Neural progenitor cell (in vitro differentiated cells): ENCODE measurements around the gene NRTN. TPM values are rescaled to one million over a fixed set of nuclear protein-coding genes. Genes with fewer than 3 reads are reported as not detected.

Experiments
- DNase-seq: peaks from one replicate; pipeline ENCODE4 v3.0.0-alpha.2; 2016; ENCODE audit warnings: low spot score
- H2AFZ ChIP-seq: fragments of 200-600 bp; sonication (generic); replicated peaks from 2 replicates; pipeline ENCODE4 v1.6.1; 2016; ENCODE audit warnings: antibody characterized with exemption
- H3F3A ChIP-seq: fragments of 200-600 bp; sonication (generic); 2 replicates; pipeline ENCODE4 v1.6.1; 2016; ENCODE audit warnings: antibody characterized with exemption, low read depth
- H3K27ac ChIP-seq: fragments of 200-600 bp; sonication (generic); 2 replicates; pipeline ENCODE4 v1.5.1; 2016; ENCODE audit warnings: mild to moderate bottlenecking
- H3K27me3 ChIP-seq: fragments of 200-600 bp; sonication (generic); 2 replicates; pipeline ENCODE4 v1.6.1; 2016; ENCODE audit warnings: mild to moderate bottlenecking, moderate library complexity
- H3K36me3 ChIP-seq: fragments of 200-600 bp; sonication (generic); 2 replicates; pipeline ENCODE4 v1.5.1; 2016
- H3K4me1 ChIP-seq: fragments of 200-600 bp; sonication (generic); 2 replicates; pipeline ENCODE4 v1.6.1; 2016; ENCODE audit warnings: mixed run types
- H3K4me2 ChIP-seq: fragments of 200-600 bp; sonication (generic); 2 replicates; pipeline ENCODE4 v1.6.1; 2016
- H3K4me3 ChIP-seq: fragments of 200-600 bp; sonication (generic); 2 replicates; pipeline ENCODE4 v1.5.1; 2016
- H3K79me2 ChIP-seq: fragments of 200-600 bp; sonication (generic); 2 replicates; pipeline ENCODE4 v1.6.1; 2016; ENCODE audit warnings: low read depth
- H3K9ac ChIP-seq: fragments of 200-600 bp; sonication (generic); 2 replicates; pipeline ENCODE4 v1.6.1; 2016
- H3K9me3 ChIP-seq: fragments of 200-600 bp; sonication (generic); 2 replicates; pipeline ENCODE4 v1.5.1; 2016; ENCODE audit warnings: low read depth
- H4K20me1 ChIP-seq: fragments of 200-600 bp; sonication (generic); 2 replicates; pipeline ENCODE4 v1.6.1; 2016; ENCODE audit warnings: low read depth
- H3K27ac Mint-ChIP-seq: 3 replicates; pipeline ENCODE4 v1.8.0; 2021; ENCODE audit warnings: mixed read lengths
- H3K27me3 Mint-ChIP-seq: 2 replicates; pipeline ENCODE4 v1.8.0; 2022; ENCODE audit warnings: low read depth, mild to moderate bottlenecking, inconsistent platforms, moderate library complexity, mixed read lengths; ENCODE audit not compliant: insufficient read depth
- H3K36me3 Mint-ChIP-seq: 3 replicates; pipeline ENCODE4 v1.8.0; 2021; ENCODE audit warnings: mixed read lengths
- H3K4me1 Mint-ChIP-seq: 3 replicates; pipeline ENCODE4 v1.8.0; 2021; ENCODE audit warnings: mixed read lengths
- H3K4me3 Mint-ChIP-seq: 3 replicates; pipeline ENCODE4 v1.8.0; 2021; ENCODE audit warnings: mild to moderate bottlenecking, moderate library complexity, mixed read lengths
- H3K9me3 Mint-ChIP-seq: 3 replicates; pipeline ENCODE4 v1.8.0; 2020; ENCODE audit warnings: mixed read lengths
- EZH2 ChIP-seq: fragments of 200-600 bp; sonication (generic); IDR thresholded peaks from 2 replicates; pipeline ENCODE4 v1.6.1; 2017; ENCODE audit warnings: antibody characterized with exemption, mild to moderate bottlenecking, moderate library complexity
- EZH2phosphoT487 ChIP-seq: fragments of 200-600 bp; sonication (generic); IDR thresholded peaks from 2 replicates; pipeline ENCODE4 v1.6.1; 2017; ENCODE audit warnings: antibody characterized with exemption
- total RNA-seq: library from RNA; depleted of rRNA; stranded (reverse); fragments of >200 nt; gene quantifications from 2 replicates; pipeline ENCODE4 v1.2.3, GENCODE V29; 2015; ENCODE audit warnings: low replicate concordance
- TF ChIP-seq, protein P1 (sequence below): fragments of 200-600 bp; sonication (generic); IDR thresholded peaks from 2 replicates; pipeline ENCODE4 v1.5.1; 2017; ENCODE audit warnings: antibody characterized with exemption, mild to moderate bottlenecking

Gene NRTN
- total RNA-seq, 1 donor from 2014 or later: 2.4 TPM

GRCh38 chr19:5805462-5806132 is 730 bp downstream of the NRTN start:
- Histone ChIP-seq H3F3A (peaks cover 28% of the 10 kb centered on the region), H3K9ac (no peak overlapping the region), H2AFZ (peak overlapping the region; percentile 41), H3K27me3 (peaks cover 39% of the 10 kb centered on the region), H3K4me2 (peak overlapping the region; percentile 75), H3K36me3 (no peaks in the 10 kb centered on the region), H3K9me3 (no peaks in the 10 kb centered on the region), H4K20me1 (no peaks in the 10 kb centered on the region), H3K27ac (no peak overlapping the region), H3K79me2 (no peaks in the 10 kb centered on the region), H3K4me3 (peak overlapping the region; percentile 49), H3K4me1 (peaks cover 10% of the 10 kb centered on the region)
- TF ChIP-seq, protein P1, sequence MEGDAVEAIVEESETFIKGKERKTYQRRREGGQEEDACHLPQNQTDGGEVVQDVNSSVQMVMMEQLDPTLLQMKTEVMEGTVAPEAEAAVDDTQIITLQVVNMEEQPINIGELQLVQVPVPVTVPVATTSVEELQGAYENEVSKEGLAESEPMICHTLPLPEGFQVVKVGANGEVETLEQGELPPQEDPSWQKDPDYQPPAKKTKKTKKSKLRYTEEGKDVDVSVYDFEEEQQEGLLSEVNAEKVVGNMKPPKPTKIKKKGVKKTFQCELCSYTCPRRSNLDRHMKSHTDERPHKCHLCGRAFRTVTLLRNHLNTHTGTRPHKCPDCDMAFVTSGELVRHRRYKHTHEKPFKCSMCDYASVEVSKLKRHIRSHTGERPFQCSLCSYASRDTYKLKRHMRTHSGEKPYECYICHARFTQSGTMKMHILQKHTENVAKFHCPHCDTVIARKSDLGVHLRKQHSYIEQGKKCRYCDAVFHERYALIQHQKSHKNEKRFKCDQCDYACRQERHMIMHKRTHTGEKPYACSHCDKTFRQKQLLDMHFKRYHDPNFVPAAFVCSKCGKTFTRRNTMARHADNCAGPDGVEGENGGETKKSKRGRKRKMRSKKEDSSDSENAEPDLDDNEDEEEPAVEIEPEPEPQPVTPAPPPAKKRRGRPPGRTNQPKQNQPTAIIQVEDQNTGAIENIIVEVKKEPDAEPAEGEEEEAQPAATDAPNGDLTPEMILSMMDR: peak; percentile 87
- TF ChIP-seq EZH2phosphoT487: peak; percentile 45
- peak; percentile 41 for TF ChIP-seq EZH2
- Mint-ChIP-seq H3K27ac (no peak overlapping the region), H3K27me3 (peaks cover 20% of the 10 kb centered on the region), H3K4me3 (peak overlapping the region; percentile 79), H3K9me3 (no peaks in the 10 kb centered on the region), H3K36me3 (no peaks in the 10 kb centered on the region), H3K4me1 (peaks cover 34% of the 10 kb centered on the region)
- peak; percentile 97 for DNase-seq

GRCh38 chr19:5806133-5806489 is 1.2 kb downstream of the NRTN start:
- no peak for DNase-seq
- peak overlapping the region; percentile 79 for H3K4me3 Mint-ChIP-seq
- peaks cover 15% of the 10 kb centered on the region for H3K27me3 Mint-ChIP-seq
- Histone ChIP-seq H3K9ac (no peak overlapping the region), H3K36me3 (no peaks in the 10 kb centered on the region), H3K4me1 (peaks cover 10% of the 10 kb centered on the region), H3K4me2 (peak overlapping the region; percentile 75), H3K27ac (no peak overlapping the region), H3K27me3 (peaks cover 39% of the 10 kb centered on the region), H3K9me3 (no peaks in the 10 kb centered on the region), H4K20me1 (no peaks in the 10 kb centered on the region), H3K4me3 (peak overlapping the region; percentile 49), H3K79me2 (no peaks in the 10 kb centered on the region), H2AFZ (peak overlapping the region; percentile 41), H3F3A (peaks cover 28% of the 10 kb centered on the region)
- H3K9me3 Mint-ChIP-seq: no peaks in the 10 kb centered on the region
- TF ChIP-seq, protein P1: no peak
- TF ChIP-seq EZH2: no peak
- no peak for TF ChIP-seq EZH2phosphoT487
- peaks cover 32% of the 10 kb centered on the region for H3K4me1 Mint-ChIP-seq
- no peaks in the 10 kb centered on the region for H3K36me3 Mint-ChIP-seq
- no peak overlapping the region for H3K27ac Mint-ChIP-seq

DNA sequence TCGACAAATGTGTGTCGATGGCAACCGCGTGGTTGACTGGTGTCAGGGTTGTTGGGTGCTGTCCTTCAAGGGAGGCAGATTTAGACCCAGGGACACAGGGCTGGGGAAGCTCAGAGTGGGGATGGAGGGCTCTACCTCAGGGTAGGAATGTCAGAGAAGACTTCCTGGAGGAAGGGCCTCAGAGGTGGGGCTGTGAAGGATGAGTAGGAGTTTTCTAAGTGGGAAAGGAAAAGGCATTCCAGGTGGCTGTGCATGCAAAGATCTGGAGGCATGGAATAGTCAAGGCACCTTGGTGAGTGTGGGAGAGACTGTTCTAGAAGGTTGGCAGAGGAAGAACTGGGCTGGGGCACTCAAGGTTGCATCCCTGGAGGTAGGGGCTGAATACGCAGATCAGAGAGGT is 2.0 kb downstream of the NRTN start:
- Histone ChIP-seq H3K4me1 (peaks cover 10% of the 10 kb centered on the region), H2AFZ (no peak overlapping the region), H3F3A (peaks cover 23% of the 10 kb centered on the region), H3K9ac (no peak overlapping the region), H3K4me2 (no peak overlapping the region), H4K20me1 (no peaks in the 10 kb centered on the region), H3K79me2 (no peaks in the 10 kb centered on the region), H3K9me3 (no peaks in the 10 kb centered on the region), H3K27ac (no peak overlapping the region), H3K4me3 (no peak overlapping the region), H3K36me3 (no peaks in the 10 kb centered on the region), H3K27me3 (peaks cover 34% of the 10 kb centered on the region)
- peak overlapping the region; percentile 46 for H3K4me3 Mint-ChIP-seq
- no peak for DNase-seq
- TF ChIP-seq EZH2phosphoT487: no peak
- TF ChIP-seq, protein P1: no peak
- no peak for TF ChIP-seq EZH2
- H3K27me3 Mint-ChIP-seq: peaks cover 13% of the 10 kb centered on the region
- H3K9me3 Mint-ChIP-seq: no peaks in the 10 kb centered on the region
- H3K4me1 Mint-ChIP-seq: peaks cover 29% of the 10 kb centered on the region
- no peaks in the 10 kb centered on the region for H3K36me3 Mint-ChIP-seq
- H3K27ac Mint-ChIP-seq: no peak overlapping the region
